HepG2 (cell line): ENCODE measurements around the gene AVPR2. TPM values are rescaled to one million over a fixed set of nuclear protein-coding genes. Genes with fewer than 3 reads are reported as not detected.

Experiments
- ATF3 ChIP-seq: sonication (generic); formaldehyde crosslinking; IDR thresholded peaks from 2 replicates; pipeline ENCODE4 v1.4.0; 2020; ENCODE audit warnings: missing genetic modification reagents
- FOXK2 ChIP-seq: fragments of 450-650 bp; IDR thresholded peaks from 2 replicates; pipeline ENCODE4 v1.6.1; 2016
- HIVEP1 ChIP-seq: sonication (generic); formaldehyde crosslinking; IDR thresholded peaks from 2 replicates; pipeline ENCODE4 v1.4.0; 2020; ENCODE audit warnings: mild to moderate bottlenecking, missing genetic modification reagents
- HNRNPUL1 ChIP-seq: fragments of 200-400 bp; formaldehyde crosslinking; IDR thresholded peaks from 2 replicates; pipeline ENCODE4 v1.6.1; 2017; ENCODE audit warnings: low read depth, mild to moderate bottlenecking, low read length, moderate library complexity
- KMT2A ChIP-seq: sonication (generic); formaldehyde crosslinking; IDR thresholded peaks from 2 replicates; pipeline ENCODE4 v1.4.0; 2020; ENCODE audit warnings: missing genetic modification reagents
- LBX2 ChIP-seq: sonication (generic); formaldehyde crosslinking; IDR thresholded peaks from 2 replicates; pipeline ENCODE4 v1.5.0; 2020; ENCODE audit warnings: missing genetic modification reagents, mild to moderate bottlenecking, borderline replicate concordance
- NFAT5 ChIP-seq: sonication (generic); formaldehyde crosslinking; IDR thresholded peaks from 2 replicates; pipeline ENCODE4 v1.4.0; 2020; ENCODE audit warnings: missing genetic modification reagents
- NFE2L2 ChIP-seq: fragments of 150-350 bp; IDR thresholded peaks from 2 replicates; pipeline ENCODE4 v1.6.1; 2014; ENCODE audit warnings: low read length
- NFYC ChIP-seq: IDR thresholded peaks from 2 replicates; pipeline ENCODE4 v1.6.1; 2016; ENCODE audit warnings: missing genetic modification reagents, missing compliant biosample characterization
- PHF20 ChIP-seq: sonication (generic); formaldehyde crosslinking; IDR thresholded peaks from 2 replicates; pipeline ENCODE4 v1.5.0; 2020; ENCODE audit warnings: mild to moderate bottlenecking, missing genetic modification reagents
- RFXANK ChIP-seq: IDR thresholded peaks from 2 replicates; pipeline ENCODE4 v1.6.1; 2016
- SPEN ChIP-seq: sonication (generic); formaldehyde crosslinking; IDR thresholded peaks from 2 replicates; pipeline ENCODE4 v1.5.1; 2020; ENCODE audit warnings: low read depth, mild to moderate bottlenecking, missing genetic modification reagents
- SRSF9 ChIP-seq: fragments of 200-400 bp; formaldehyde crosslinking; IDR thresholded peaks from 2 replicates; pipeline ENCODE4 v1.6.1; 2018; ENCODE audit warnings: borderline replicate concordance, mild to moderate bottlenecking, low read depth, low read length; ENCODE audit not compliant: insufficient read depth, poor library complexity, severe bottlenecking
- ZBTB33 ChIP-seq: sonication (generic); formaldehyde crosslinking; IDR thresholded peaks from 2 replicates; pipeline ENCODE4 v1.4.0; 2020; ENCODE audit warnings: missing genetic modification reagents
- ZFAT ChIP-seq: sonication (generic); formaldehyde crosslinking; conservative IDR thresholded peaks from 2 replicates; pipeline ENCODE4 v1.8.1; 2023; ENCODE audit warnings: missing genetic modification reagents, inconsistent platforms
- ZNF343 ChIP-seq: sonication (generic); formaldehyde crosslinking; IDR thresholded peaks from 2 replicates; pipeline ENCODE4 v1.4.0; 2020; ENCODE audit warnings: mild to moderate bottlenecking, missing genetic modification reagents
- ZNF563 ChIP-seq: sonication (generic); formaldehyde crosslinking; IDR thresholded peaks from 2 replicates; pipeline ENCODE4 v1.8.0; 2022; ENCODE audit warnings: mild to moderate bottlenecking, moderate library complexity, missing genetic modification reagents
- ZNF607 ChIP-seq: sonication (generic); formaldehyde crosslinking; IDR thresholded peaks from 2 replicates; pipeline ENCODE4 v1.5.1; 2020; ENCODE audit warnings: missing genetic modification reagents, mild to moderate bottlenecking, borderline replicate concordance
- ZNF678 ChIP-seq: sonication (generic); formaldehyde crosslinking; IDR thresholded peaks from 2 replicates; pipeline ENCODE4 v1.4.0; 2020; ENCODE audit warnings: mild to moderate bottlenecking, missing genetic modification reagents
- ZNF713 ChIP-seq: sonication (generic); formaldehyde crosslinking; IDR thresholded peaks from 2 replicates; pipeline ENCODE4 v1.4.0; 2020; ENCODE audit warnings: mild to moderate bottlenecking, missing genetic modification reagents
- ZNF772 ChIP-seq: sonication (generic); formaldehyde crosslinking; IDR thresholded peaks from 2 replicates; pipeline ENCODE4 v1.5.0; 2020; ENCODE audit warnings: mild to moderate bottlenecking, missing genetic modification reagents
- ZSCAN31 ChIP-seq: sonication (generic); formaldehyde crosslinking; IDR thresholded peaks from 2 replicates; pipeline ENCODE4 v1.5.0; 2020; ENCODE audit warnings: low read depth, mild to moderate bottlenecking, missing genetic modification reagents
- polyA plus RNA-seq, 8 experiments: library from polyadenylated mRNA; depleted of rRNA in 3 of 8; stranded (reverse) in 7 of 8; unstranded in 1 of 8; fragments of >200 nt; fragmentation: Illumina TruSeq in 4 of 8; extraction: Trizol in 4 of 8; gene quantifications; 2 replicates each; pipeline versions ENCODE4 v1.2.1 to v1.2.3, GENCODE V29; 2011 to 2016; ENCODE audit warnings: low read depth in 4 of 8, missing spikeins in 1 of 8, mixed read lengths in 1 of 8; ENCODE audit not compliant: insufficient read depth in 1 of 8
- total RNA-seq, 5 experiments: library from RNA; depleted of rRNA; stranded (reverse); fragments of >200 nt; fragmentation: Illumina TruSeq; extraction: Trizol; gene quantifications; 2 replicates each; pipeline ENCODE4 v1.2.3, GENCODE V29; 2016; ENCODE audit warnings: low read depth in 1 of 5

AVPR2 gene
- total and polyA plus RNA-seq, 2 of the 13 experiments (the other 11 are each of a cell fraction or from before 2014, with no cell fraction given), result not detected

- TF ChIP-seq SPEN (CRISPR knock-in tag) (peak; percentile 85), ZNF343 (CRISPR knock-in tag) (no peak), ZBTB33 (CRISPR knock-in tag) (no peak), ZNF607 (CRISPR knock-in tag) (no peak), FOXK2 (no peak), RFXANK (no peak), KMT2A (CRISPR knock-in tag) (no peak), ZNF563 (CRISPR knock-in tag) (0 out of 2 replicates have a peak, but pooled peaks have one; percentile 25), PHF20 (CRISPR knock-in tag) (no peak; the same call in 1 of the 2 replicates), ATF3 (no peak), HIVEP1 (CRISPR knock-in tag) (peak; percentile 53; the same call in 1 of the 2 replicates), ZNF772 (CRISPR knock-in tag) (no peak), NFE2L2 (no peak), ZSCAN31 (CRISPR knock-in tag) (no peak), SRSF9 (no peak), ZFAT (CRISPR knock-in tag) (no peak), NFYC (CRISPR knock-in tag) (peak; percentile 78), LBX2 (no peak), HNRNPUL1 (no peak), ZNF678 (CRISPR knock-in tag) (no peak), ZNF713 (CRISPR knock-in tag) (no peak), NFAT5 (CRISPR knock-in tag) (no peak)
These were observed 23.7 kb downstream of the AVPR2 start (continued) for GRCh38 chrX:153927922-153928760.
